GM12891 (cell line): ENCODE measurements around the gene C8B.

Experiments used
- POLR2AphosphoS5 ChIP-seq: IDR thresholded peaks from 2 replicates; pipeline ENCODE4 v1.6.1; 2011; ENCODE audit warnings: low read depth, low read length, control low read depth
- POU2F2 ChIP-seq: IDR thresholded peaks from 2 replicates; pipeline ENCODE4 v1.6.1; 2011; ENCODE audit warnings: low read depth, mild to moderate bottlenecking, control low read depth, low read length, moderate library complexity
- SPI1 ChIP-seq: IDR thresholded peaks from 2 replicates; pipeline ENCODE4 v1.6.1; 2011; ENCODE audit warnings: low read depth, low read length, control low read depth

- TF ChIP-seq POLR2AphosphoS5 (no peak), SPI1 (no peak), POU2F2 (no peak)
Observed at GRCh38 chr1:56977910-56978309, 12.1 kb upstream of the C8B start.
